GM20431 (cell line): ENCODE results near the gene TINCR.

ENCODE experiments used
- in situ Hi-C: fragments of 300-500 bp; cut with MseI, MboI; formaldehyde crosslinking; loops from one replicate; pipeline ENCODE4 v1.15.0; 2020; ENCODE audit warnings: low sequenced_read_pairs; ENCODE audit not compliant: unreplicated experiment

TINCR gene

DNA sequence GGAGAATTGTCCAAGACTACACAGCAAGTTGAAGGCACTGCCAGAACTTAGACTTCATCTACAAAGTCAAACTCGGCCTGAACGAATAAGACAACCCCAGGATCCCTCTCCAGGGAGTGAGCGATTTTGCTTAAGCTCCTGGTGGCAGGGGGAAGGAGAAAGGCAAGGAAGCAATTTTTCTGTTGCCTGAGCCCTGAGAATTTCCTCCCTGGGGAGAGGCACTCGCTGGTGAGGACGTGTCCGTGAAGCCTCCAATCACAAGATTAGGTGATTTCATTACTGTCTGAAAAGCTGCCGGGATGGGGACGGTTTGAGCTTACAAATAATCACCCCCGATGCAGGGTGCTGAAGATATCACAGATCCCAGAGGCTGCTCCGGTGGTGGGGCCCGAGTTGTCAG is 45.6 kb downstream of the TINCR start:
- in situ Hi-C loops, result no loop called here

GRCh38 chr19:5520501-5520900 is 47.3 kb downstream of the TINCR start:
- in situ Hi-C loops, result no loop called here

GRCh38 chr19:5519076-5519475 is 48.7 kb downstream of the TINCR start:
- in situ Hi-C loops, result no loop called here

DNA sequence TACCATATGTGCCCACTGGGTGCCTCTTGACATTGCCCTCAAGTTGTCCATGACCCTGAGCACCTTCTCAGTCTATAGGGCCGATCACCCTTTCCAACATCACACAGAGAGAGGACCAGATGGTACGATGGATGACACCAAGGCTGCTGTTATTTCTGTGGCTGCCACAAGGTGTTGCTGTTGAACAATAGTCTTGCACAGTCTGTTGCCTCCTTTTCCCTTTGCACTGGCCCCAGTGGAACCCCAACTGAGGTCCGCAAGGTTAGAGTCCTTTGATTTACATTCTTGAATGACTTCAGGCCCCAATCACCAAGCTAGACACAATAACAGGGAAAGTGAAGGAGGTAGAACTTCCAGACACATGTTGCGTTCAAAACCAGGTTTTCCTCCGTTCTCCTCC is 52.0 kb downstream of the TINCR start:
- in situ Hi-C loops, result no loop called here

DNA sequence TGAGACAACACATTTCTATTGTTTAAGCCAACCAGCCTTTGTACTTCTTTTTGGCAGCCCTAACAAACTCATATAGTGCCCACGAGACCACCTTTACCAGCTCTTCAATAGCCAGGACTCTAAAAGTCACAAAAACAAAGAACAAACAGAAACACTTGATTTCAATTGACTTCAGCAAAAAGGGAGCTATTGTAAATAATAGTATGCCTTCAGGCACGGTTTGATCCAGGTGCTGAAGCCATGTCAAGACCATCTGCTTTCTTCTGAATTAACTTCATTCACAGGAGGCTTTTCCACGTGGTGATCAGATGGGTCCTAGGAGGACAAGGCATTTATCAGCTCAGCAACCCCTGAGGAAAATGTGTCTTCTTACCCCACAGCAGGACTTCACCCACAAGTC is 53.8 kb downstream of the TINCR start:
- in situ Hi-C loops, result no loop called here

DNA sequence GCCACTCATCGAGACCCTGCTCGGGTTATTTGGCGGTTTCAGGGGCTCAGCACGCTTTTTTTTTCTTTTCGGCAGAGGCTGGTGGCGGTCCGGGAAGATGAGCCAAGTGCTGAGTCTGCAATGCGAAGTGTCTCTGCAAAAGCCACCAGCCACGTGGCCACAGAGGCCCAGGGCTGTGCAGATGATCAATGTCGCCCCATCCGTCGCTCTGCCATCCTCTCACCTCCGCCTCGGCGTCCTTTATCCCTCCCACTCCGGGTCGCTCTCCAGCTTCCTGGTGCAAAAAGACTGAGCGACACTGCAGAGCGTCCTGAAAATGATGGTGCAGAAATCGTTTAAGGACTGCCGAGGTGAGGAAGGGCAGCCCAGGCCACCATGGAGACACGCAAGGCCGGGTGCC is 55.0 kb downstream of the TINCR start:
- in situ Hi-C loops, result no loop called here
